ENCODE measurements around the gene ARL11.

GRCh38 chr13:49651570-49652354, 23.5 kb downstream of the ARL11 start:
- TF ChIP-seq CTCF (IDR thresholded peaks at IDR 0.05; ENCODE audit: poor library complexity) (no peak), EZH2 (IDR thresholded peaks at IDR 0.05; ENCODE audit: borderline replicate concordance) (no peak), EZH2phosphoT487 (IDR thresholded peaks at IDR 0.05; ENCODE audit: low read depth, severe bottlenecking, unreplicated experiment) (no peak)
